Measurements from ENCODE around the gene NRBP1.

- TF ChIP-seq CTCF (IDR thresholded peaks at IDR 0.05; ENCODE audit: insufficient read depth, low read length) = no peak
- no peak for TF ChIP-seq GABPA (IDR thresholded peaks at IDR 0.05; ENCODE audit: low read depth)
Measured at GRCh38 chr2:27400348-27401135, 27.9 kb upstream of the NRBP1 start.

All from HL-60 (cell line).